Liver (tissue), 3 donors: ENCODE measurements around the gene TTC12.

Experiments
- ATF3 ChIP-seq: IDR thresholded peaks from 2 replicates; pipeline ENCODE4 v1.6.1; 2016; ENCODE audit warnings: antibody characterized with exemption
- CTCF ChIP-seq: fragments of 150-350 bp; IDR thresholded peaks from 2 replicates; pipeline ENCODE4 v1.5.1; 2017; ENCODE audit warnings: improper control_type of control experiment, low read depth, low read length; ENCODE audit not compliant: missing input control
- JUND ChIP-seq, 2 donors: IDR thresholded peaks; 2 replicates each; pipeline ENCODE4 v1.6.1; 2016; ENCODE audit warnings: antibody characterized with exemption in 2 of 2
- SP1 ChIP-seq: IDR thresholded peaks from 2 replicates; pipeline ENCODE4 v1.6.1; 2018; ENCODE audit warnings: antibody characterized with exemption, mild to moderate bottlenecking
- TAF1 ChIP-seq: conservative IDR thresholded peaks from 2 replicates; pipeline ENCODE4 v1.6.1; 2016; ENCODE audit warnings: antibody characterized with exemption, mild to moderate bottlenecking
- ZBTB33 ChIP-seq: IDR thresholded peaks from 2 replicates; pipeline ENCODE4 v1.6.1; 2016; ENCODE audit warnings: antibody characterized with exemption
- TF ChIP-seq, protein P1 (sequence below): IDR thresholded peaks from 2 replicates; pipeline ENCODE4 v1.6.1; 2016; ENCODE audit warnings: antibody characterized with exemption, mild to moderate bottlenecking
- TF ChIP-seq, protein P2 (sequence below): IDR thresholded peaks from 2 replicates; pipeline ENCODE4 v1.6.1; 2016; ENCODE audit warnings: antibody characterized with exemption
- donor health status: healthy.
- donor health status: healthy.

GRCh38 chr11:113408206-113408605, 93.8 kb downstream of the TTC12 start:
- TF ChIP-seq ATF3 (no peak), CTCF (no peak), JUND (IDR thresholded peaks at IDR 0.05) (no peak), TAF1 (no peak), ZBTB33 (no peak), SP1 (no peak)
- TF ChIP-seq, protein P1, sequence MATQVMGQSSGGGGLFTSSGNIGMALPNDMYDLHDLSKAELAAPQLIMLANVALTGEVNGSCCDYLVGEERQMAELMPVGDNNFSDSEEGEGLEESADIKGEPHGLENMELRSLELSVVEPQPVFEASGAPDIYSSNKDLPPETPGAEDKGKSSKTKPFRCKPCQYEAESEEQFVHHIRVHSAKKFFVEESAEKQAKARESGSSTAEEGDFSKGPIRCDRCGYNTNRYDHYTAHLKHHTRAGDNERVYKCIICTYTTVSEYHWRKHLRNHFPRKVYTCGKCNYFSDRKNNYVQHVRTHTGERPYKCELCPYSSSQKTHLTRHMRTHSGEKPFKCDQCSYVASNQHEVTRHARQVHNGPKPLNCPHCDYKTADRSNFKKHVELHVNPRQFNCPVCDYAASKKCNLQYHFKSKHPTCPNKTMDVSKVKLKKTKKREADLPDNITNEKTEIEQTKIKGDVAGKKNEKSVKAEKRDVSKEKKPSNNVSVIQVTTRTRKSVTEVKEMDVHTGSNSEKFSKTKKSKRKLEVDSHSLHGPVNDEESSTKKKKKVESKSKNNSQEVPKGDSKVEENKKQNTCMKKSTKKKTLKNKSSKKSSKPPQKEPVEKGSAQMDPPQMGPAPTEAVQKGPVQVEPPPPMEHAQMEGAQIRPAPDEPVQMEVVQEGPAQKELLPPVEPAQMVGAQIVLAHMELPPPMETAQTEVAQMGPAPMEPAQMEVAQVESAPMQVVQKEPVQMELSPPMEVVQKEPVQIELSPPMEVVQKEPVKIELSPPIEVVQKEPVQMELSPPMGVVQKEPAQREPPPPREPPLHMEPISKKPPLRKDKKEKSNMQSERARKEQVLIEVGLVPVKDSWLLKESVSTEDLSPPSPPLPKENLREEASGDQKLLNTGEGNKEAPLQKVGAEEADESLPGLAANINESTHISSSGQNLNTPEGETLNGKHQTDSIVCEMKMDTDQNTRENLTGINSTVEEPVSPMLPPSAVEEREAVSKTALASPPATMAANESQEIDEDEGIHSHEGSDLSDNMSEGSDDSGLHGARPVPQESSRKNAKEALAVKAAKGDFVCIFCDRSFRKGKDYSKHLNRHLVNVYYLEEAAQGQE: no peak
- TF ChIP-seq, protein P2, sequence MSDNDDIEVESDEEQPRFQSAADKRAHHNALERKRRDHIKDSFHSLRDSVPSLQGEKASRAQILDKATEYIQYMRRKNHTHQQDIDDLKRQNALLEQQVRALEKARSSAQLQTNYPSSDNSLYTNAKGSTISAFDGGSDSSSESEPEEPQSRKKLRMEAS: no peak
